ENCODE measurements around the gene UQCRQ. TPM values are rescaled to one million over a fixed set of nuclear protein-coding genes. Genes with fewer than 3 reads are reported as not detected.

UQCRQ gene
- total RNA-seq, 1 experiment from 2014 or later = 356 TPM

GRCh38 chr5:132849347-132849746, 17.1 kb upstream of the UQCRQ start:
- Mint-ChIP-seq H3K27me3 (ENCODE audit: insufficient read depth, unreplicated experiment) (no peaks in the 10 kb centered on the region), H3K4me1 (ENCODE audit: low read depth, unreplicated experiment) (no peaks in the 10 kb centered on the region), H3K27ac (ENCODE audit: unreplicated experiment) (no peak overlapping the region), H3K4me3 (ENCODE audit: unreplicated experiment) (no peak overlapping the region), H3K36me3 (ENCODE audit: insufficient read depth, unreplicated experiment) (no peaks in the 10 kb centered on the region), H3K9me3 (ENCODE audit: unreplicated experiment) (no peaks in the 10 kb centered on the region)
- Histone ChIP-seq H3K4me3 (ENCODE audit: low read depth, low read length) (no peak overlapping the region), H3K9me3 (no peaks in the 10 kb centered on the region), H3K4me1 (no peaks in the 10 kb centered on the region), H3K27me3 (replicated peaks; ENCODE audit: control insufficient read depth, insufficient read depth, low read length) (no peaks in the 10 kb centered on the region), H3K36me3 (ENCODE audit: control insufficient read depth, insufficient read depth, low read length) (no peaks in the 10 kb centered on the region)
- ChIA-PET CTCF (interaction anchor here (1.0 kb wide), 1 partner anchor 42 kb away, joined by 3 read pairs; no protein-coding TSS in a partner anchor), POLR2A (no interaction called here)
- intact Hi-C loops (cut with micrococcal nuclease; ENCODE audit: unreplicated experiment) = no loop called here
- TF ChIP-seq CTCF (IDR thresholded peaks at IDR 0.05; ENCODE audit: insufficient read depth in 1 of 2, low read depth in 1 of 2, low read length in 1 of 2, severe bottlenecking in 1 of 2, unreplicated experiment in 1 of 2) = no peak
- BruUV-seq (replicated peaks) = no TSS peak
- no peak for DNase-seq

GRCh38 chr5:132850066-132850465, 16.4 kb upstream of the UQCRQ start:
- no peaks in the 10 kb centered on the region for H3K27me3 Mint-ChIP-seq (ENCODE audit: insufficient read depth, unreplicated experiment)
- no peaks in the 10 kb centered on the region for H3K9me3 Mint-ChIP-seq (ENCODE audit: unreplicated experiment)
- H3K36me3 Mint-ChIP-seq (ENCODE audit: insufficient read depth, unreplicated experiment) = no peaks in the 10 kb centered on the region
- no peak overlapping the region for H3K4me3 Mint-ChIP-seq (ENCODE audit: unreplicated experiment)
- Histone ChIP-seq H3K4me3 (ENCODE audit: low read depth, low read length) (no peak overlapping the region), H3K36me3 (ENCODE audit: control insufficient read depth, insufficient read depth, low read length) (no peaks in the 10 kb centered on the region), H3K4me1 (no peaks in the 10 kb centered on the region), H3K27me3 (replicated peaks; ENCODE audit: control insufficient read depth, insufficient read depth, low read length) (no peaks in the 10 kb centered on the region), H3K9me3 (no peaks in the 10 kb centered on the region)
- ChIA-PET CTCF (no interaction called here), POLR2A (no interaction called here)
- intact Hi-C loops (cut with micrococcal nuclease; ENCODE audit: unreplicated experiment) = no loop called here
- no peaks in the 10 kb centered on the region for H3K4me1 Mint-ChIP-seq (ENCODE audit: low read depth, unreplicated experiment)
- no peak overlapping the region for H3K27ac Mint-ChIP-seq (ENCODE audit: unreplicated experiment)
- no peak for TF ChIP-seq CTCF (IDR thresholded peaks at IDR 0.05; ENCODE audit: insufficient read depth in 1 of 2, low read depth in 1 of 2, low read length in 1 of 2, severe bottlenecking in 1 of 2, unreplicated experiment in 1 of 2)
- no TSS peak for BruUV-seq (replicated peaks)
- no peak for DNase-seq

DNA sequence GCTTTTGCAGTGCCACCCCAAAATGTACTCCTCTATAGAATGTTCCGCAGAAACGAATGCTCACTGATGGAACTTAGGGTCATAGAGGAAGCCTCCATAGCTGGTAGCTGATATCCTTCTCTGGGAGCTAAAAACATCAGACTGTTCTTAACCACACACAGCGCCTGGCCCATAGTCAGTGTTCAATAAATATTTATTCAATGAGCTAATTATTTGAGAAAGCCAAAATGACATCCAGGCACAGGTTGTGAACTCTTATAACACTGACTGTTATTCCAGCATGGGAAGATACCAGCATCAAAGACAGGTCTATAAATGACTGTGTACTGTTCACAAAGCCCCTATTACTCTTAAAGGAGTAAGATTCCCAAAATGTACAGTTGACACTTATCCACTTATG, 13.1 kb upstream of the UQCRQ start:
- Histone ChIP-seq H3K4me3 (ENCODE audit: low read depth, low read length) (no peak overlapping the region), H3K36me3 (ENCODE audit: control insufficient read depth, insufficient read depth, low read length) (no peaks in the 10 kb centered on the region), H3K27me3 (replicated peaks; ENCODE audit: control insufficient read depth, insufficient read depth, low read length) (no peaks in the 10 kb centered on the region), H3K4me1 (no peaks in the 10 kb centered on the region), H3K9me3 (no peaks in the 10 kb centered on the region)
- H3K4me1 Mint-ChIP-seq (ENCODE audit: low read depth, unreplicated experiment) = no peaks in the 10 kb centered on the region
- no TSS peak for BruUV-seq (replicated peaks)
- ChIA-PET POLR2A (no interaction called here), CTCF (no interaction called here)
- no peak overlapping the region for H3K27ac Mint-ChIP-seq (ENCODE audit: unreplicated experiment)
- DNase-seq = no peak
- H3K4me3 Mint-ChIP-seq (ENCODE audit: unreplicated experiment) = no peak overlapping the region
- no peaks in the 10 kb centered on the region for H3K9me3 Mint-ChIP-seq (ENCODE audit: unreplicated experiment)
- no peak for TF ChIP-seq CTCF (IDR thresholded peaks at IDR 0.05; ENCODE audit: insufficient read depth in 1 of 2, low read depth in 1 of 2, low read length in 1 of 2, severe bottlenecking in 1 of 2, unreplicated experiment in 1 of 2)
- H3K27me3 Mint-ChIP-seq (ENCODE audit: insufficient read depth, unreplicated experiment) = no peaks in the 10 kb centered on the region
- intact Hi-C loops (cut with micrococcal nuclease; ENCODE audit: unreplicated experiment) = no loop called here
- H3K36me3 Mint-ChIP-seq (ENCODE audit: insufficient read depth, unreplicated experiment) = no peaks in the 10 kb centered on the region

Data from Caco-2 (cell line).